SK-N-MC (cell line): Measurements from ENCODE around the gene OR56B4.
"Not testable (repeated sequence)": the region's sequence is repeated elsewhere in the genome, so short reads cannot be mapped to it uniquely, and the experiment has no call there.

ENCODE experiments used
- DNase-seq: peaks from one replicate; pipeline ENCODE4 v3.0.0-alpha.2; 2011; ENCODE audit warnings: low read depth, low spot score
- H3K27ac ChIP-seq: fragments of 200-600 bp; sonication (generic); 2 replicates; pipeline ENCODE4 v1.5.1; 2016; ENCODE audit warnings: mixed run types
- H3K36me3 ChIP-seq: fragments of 200-600 bp; sonication (generic); 2 replicates; pipeline ENCODE4 v1.6.1; 2017; ENCODE audit warnings: antibody characterized with exemption, low read length, mixed read lengths; ENCODE audit not compliant: insufficient read depth
- H3K4me3 ChIP-seq: fragments of 200-600 bp; sonication (generic); 2 replicates; pipeline ENCODE4 v1.5.1; 2016
- H3K9ac ChIP-seq: fragments of 200-600 bp; sonication (generic); 2 replicates; pipeline ENCODE4 v1.8.0; 2017; ENCODE audit warnings: mixed run types, mixed read lengths; ENCODE audit not compliant: insufficient read length
- H3K9me3 ChIP-seq: fragments of 200-600 bp; sonication (generic); 2 replicates; pipeline ENCODE4 v1.6.1; 2017; ENCODE audit warnings: low read depth, mild to moderate bottlenecking, antibody characterized with exemption, low read length, moderate library complexity, mixed read lengths
- EZH2 ChIP-seq: fragments of 200-600 bp; sonication (generic); IDR thresholded peaks from one replicate; pipeline ENCODE4 v1.6.1; 2017; ENCODE audit warnings: antibody characterized with exemption
- FOXP2 ChIP-seq: optimal IDR thresholded peaks from 2 replicates; pipeline ENCODE3; 2011; ENCODE audit warnings: mild to moderate bottlenecking, moderate library complexity; ENCODE audit not compliant: insufficient read depth; ENCODE audit errors: extremely low read length, control extremely low read depth
- POLR2AphosphoS5 ChIP-seq: IDR thresholded peaks from 2 replicates; pipeline ENCODE4 v1.6.1; 2012; ENCODE audit warnings: mild to moderate bottlenecking, low read depth, low read length, borderline replicate concordance

The OR56B4 gene

DNA sequence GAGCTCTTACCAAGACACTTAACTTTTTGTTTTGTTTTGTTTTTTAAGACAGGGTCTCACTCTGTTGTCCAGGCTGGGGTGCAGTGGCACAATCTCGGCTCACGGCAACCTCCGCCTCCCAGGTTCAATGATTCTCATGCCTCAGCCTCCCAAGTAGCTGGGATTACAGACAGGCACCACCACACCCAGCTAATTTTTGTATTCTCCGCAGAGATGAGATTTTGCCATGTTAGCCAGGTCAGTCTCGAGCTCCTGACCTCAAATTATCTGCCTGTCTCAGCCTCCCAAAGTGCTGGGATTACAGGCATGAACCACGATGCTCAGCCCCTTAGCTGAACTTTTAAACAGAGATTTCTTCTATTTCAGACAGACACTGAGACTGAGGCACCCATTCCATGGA, at the start of gene OR56B4:
OR56B4 (plus strand) TSS at position 301 of the 400 bp plus-strand sequence; CDS start at position 396, 95 bp downstream.
- not testable (repeated sequence) for H3K4me3 ChIP-seq, DNase-seq, H3K9me3 ChIP-seq, H3K36me3 ChIP-seq, H3K27ac ChIP-seq, H3K9ac ChIP-seq

GRCh38 chr11:6061475-6061874, 46.0 kb upstream of the OR56B4 start:
- no peaks in the 10 kb centered on the region for H3K36me3 ChIP-seq

DNA sequence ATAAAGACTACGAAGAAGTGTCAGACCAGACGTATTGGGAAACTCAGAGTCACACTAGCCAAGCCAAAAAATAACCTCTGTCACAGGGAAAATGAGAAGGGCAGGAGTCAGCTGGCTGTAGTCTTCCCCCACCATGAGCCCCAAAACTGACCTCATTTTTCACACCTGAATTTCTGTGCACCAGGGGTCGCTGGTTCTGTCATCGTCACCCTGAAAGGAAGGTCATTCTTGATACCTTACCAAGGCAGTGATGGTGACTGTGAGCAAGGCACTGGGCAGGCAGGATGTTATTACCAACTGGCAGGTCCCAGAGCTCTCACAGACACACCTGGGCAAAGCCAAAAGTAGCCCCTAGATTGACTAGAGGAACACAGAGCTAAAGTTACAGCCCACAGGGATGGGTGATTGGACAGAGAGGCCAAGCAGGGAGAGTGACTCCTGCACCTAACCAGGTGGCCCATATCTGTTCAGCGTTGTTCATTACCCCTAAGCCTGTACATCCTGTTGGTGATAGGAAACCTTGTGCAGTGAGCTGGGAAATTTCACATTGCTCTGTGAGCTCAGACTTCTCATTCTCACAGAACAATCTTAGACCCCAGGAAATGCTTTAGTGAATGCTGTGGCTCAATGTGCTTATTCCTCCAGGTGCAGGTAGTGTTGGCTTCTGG, 44.7 kb upstream of the OR56B4 start:
- no peak for DNase-seq
- Histone ChIP-seq H3K36me3 (no peaks in the 10 kb centered on the region), H3K9me3 (no peaks in the 10 kb centered on the region), H3K9ac (no peak overlapping the region), H3K27ac (no peak overlapping the region), H3K4me3 (no peak overlapping the region)
- TF ChIP-seq EZH2 (no peak), POLR2AphosphoS5 (no peak), FOXP2 (no peak)

More at GRCh38 chr11:6061475-6061874, 46.0 kb upstream of the OR56B4 start:
- TF ChIP-seq EZH2, result no peak
- TF ChIP-seq FOXP2, result no peak
- TF ChIP-seq POLR2AphosphoS5, result no peak
- DNase-seq, result no peak
- Histone ChIP-seq H3K27ac (no peak overlapping the region), H3K9ac (no peak overlapping the region), H3K9me3 (no peaks in the 10 kb centered on the region), H3K4me3 (no peak overlapping the region)

GRCh38 chr11:6067502-6067901, 40.0 kb upstream of the OR56B4 start:
- Histone ChIP-seq H3K4me3 (no peak overlapping the region), H3K36me3 (no peaks in the 10 kb centered on the region), H3K9ac (no peak overlapping the region), H3K9me3 (no peaks in the 10 kb centered on the region), H3K27ac (no peak overlapping the region)
- no peak for DNase-seq
- TF ChIP-seq FOXP2 (no peak), POLR2AphosphoS5 (no peak), EZH2 (no peak)

DNA sequence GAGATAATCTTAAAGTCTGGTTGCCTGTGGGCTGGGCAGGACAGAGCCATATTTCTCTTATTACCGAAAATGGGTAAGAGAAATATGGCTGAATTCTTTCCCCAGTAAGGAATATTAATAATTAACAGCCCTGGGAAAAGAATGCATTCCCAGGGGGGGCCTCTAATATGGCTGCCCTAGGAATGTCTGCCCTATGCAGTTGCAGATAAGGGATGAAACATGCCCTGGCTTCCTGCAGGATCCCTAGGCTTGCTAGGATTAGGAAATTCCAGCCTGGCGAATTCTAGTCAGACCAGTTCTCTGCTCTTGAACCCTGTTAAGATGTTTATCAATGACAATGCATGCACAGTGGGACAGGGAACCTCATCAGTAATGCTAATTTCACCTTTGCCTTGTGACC, 31.0 kb upstream of the OR56B4 start:
- H3K9ac ChIP-seq, H3K9me3 ChIP-seq, DNase-seq, H3K27ac ChIP-seq, H3K36me3 ChIP-seq, H3K4me3 ChIP-seq: not testable (repeated sequence)

- Histone ChIP-seq H3K9ac (no peak overlapping the region), H3K36me3 (no peaks in the 10 kb centered on the region), H3K4me3 (no peak overlapping the region), H3K27ac (no peak overlapping the region), H3K9me3 (no peaks in the 10 kb centered on the region)
- no peak for DNase-seq
- no peak for TF ChIP-seq POLR2AphosphoS5
- TF ChIP-seq FOXP2, result no peak
- no peak for TF ChIP-seq EZH2
Observed at GRCh38 chr11:6077723-6078122, 29.8 kb upstream of the OR56B4 start.

DNA sequence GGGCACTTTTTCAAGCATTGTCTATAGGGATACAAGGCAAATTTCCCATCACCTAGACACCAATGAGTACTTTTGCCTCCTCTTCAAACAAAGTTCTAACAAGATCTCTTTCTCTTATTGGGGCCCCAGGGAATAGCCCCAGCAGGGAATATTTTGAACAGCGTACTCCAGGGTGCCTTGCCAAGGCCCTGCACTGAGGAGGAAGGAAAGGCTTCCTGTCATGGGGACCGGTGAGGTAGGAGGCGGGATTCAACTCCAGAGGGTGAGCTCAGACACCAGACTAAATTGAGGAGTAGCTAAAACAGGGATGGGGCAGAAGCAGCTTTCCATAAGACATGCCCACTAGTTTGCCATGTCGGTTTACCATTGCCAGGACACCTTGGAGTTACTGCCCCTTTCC, 28.0 kb upstream of the OR56B4 start:
- H3K36me3 ChIP-seq, result no peaks in the 10 kb centered on the region
- H3K9ac ChIP-seq, result no peak overlapping the region
- no peak overlapping the region for H3K27ac ChIP-seq
- H3K9me3 ChIP-seq, result no peaks in the 10 kb centered on the region
- TF ChIP-seq POLR2AphosphoS5 (no peak), EZH2 (no peak), FOXP2 (no peak)
- DNase-seq, result no peak
- H3K4me3 ChIP-seq, result no peak overlapping the region

GRCh38 chr11:6083129-6083528, 24.4 kb upstream of the OR56B4 start:
- TF ChIP-seq FOXP2, result no peak
- no peak overlapping the region for H3K4me3 ChIP-seq
- DNase-seq, result no peak
- no peaks in the 10 kb centered on the region for H3K9me3 ChIP-seq
- H3K27ac ChIP-seq, result no peak overlapping the region
- H3K36me3 ChIP-seq, result no peaks in the 10 kb centered on the region
- no peak overlapping the region for H3K9ac ChIP-seq

- Histone ChIP-seq H3K36me3 (no peaks in the 10 kb centered on the region), H3K27ac (no peak overlapping the region), H3K4me3 (no peak overlapping the region), H3K9ac (no peak overlapping the region), H3K9me3 (no peaks in the 10 kb centered on the region)
- TF ChIP-seq POLR2AphosphoS5, result no peak
- TF ChIP-seq FOXP2, result no peak
- no peak for TF ChIP-seq EZH2
- DNase-seq, result no peak
Observed at GRCh38 chr11:6084587-6084986, 22.9 kb upstream of the OR56B4 start.
